ENCODE measurements around the gene MRPL37. TPM values are rescaled to one million over a fixed set of nuclear protein-coding genes. Genes with fewer than 3 reads are reported as not detected.

The MRPL37 gene
- total RNA-seq, 6 experiments from 2014 or later = 56.2 to 108 (median 73.4) TPM

DNA sequence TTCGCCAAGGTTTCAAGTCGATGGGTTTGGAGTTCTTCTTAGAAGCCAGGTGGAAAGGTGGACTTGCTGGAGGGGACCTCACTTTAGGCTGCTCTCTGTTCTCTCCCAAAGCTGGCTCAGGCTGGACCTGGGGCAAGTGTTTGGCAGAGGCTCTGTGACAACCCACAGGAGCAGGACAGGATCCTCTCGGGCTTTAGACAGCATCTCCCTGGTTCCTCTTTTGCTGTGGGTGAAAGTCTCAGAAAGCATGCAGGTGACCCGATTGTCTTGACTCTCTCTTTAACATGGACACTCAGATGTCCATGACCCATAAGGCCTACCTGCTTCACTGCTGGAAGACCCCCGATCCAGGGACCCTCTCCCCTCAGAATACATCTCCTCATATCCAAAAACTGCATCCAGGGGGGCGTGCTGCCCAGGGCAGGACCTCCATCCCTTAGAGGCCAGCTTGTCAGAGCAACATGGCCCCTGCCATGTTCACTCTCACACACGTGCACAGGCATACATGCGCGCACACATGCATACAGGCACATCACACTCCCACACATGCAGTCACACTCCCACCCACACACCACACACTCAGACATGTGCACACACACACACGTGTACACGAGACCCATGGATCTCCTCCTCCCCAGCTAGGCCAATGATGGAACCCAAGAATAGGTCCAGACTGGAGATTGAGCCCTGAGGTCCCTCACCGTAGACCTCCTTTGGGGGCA lies 21.3 kb downstream of the MRPL37 start:
- TF ChIP-seq POLR2A (IDR thresholded peaks at IDR 0.05) = no peak
- TF ChIP-seq, protein P1, sequence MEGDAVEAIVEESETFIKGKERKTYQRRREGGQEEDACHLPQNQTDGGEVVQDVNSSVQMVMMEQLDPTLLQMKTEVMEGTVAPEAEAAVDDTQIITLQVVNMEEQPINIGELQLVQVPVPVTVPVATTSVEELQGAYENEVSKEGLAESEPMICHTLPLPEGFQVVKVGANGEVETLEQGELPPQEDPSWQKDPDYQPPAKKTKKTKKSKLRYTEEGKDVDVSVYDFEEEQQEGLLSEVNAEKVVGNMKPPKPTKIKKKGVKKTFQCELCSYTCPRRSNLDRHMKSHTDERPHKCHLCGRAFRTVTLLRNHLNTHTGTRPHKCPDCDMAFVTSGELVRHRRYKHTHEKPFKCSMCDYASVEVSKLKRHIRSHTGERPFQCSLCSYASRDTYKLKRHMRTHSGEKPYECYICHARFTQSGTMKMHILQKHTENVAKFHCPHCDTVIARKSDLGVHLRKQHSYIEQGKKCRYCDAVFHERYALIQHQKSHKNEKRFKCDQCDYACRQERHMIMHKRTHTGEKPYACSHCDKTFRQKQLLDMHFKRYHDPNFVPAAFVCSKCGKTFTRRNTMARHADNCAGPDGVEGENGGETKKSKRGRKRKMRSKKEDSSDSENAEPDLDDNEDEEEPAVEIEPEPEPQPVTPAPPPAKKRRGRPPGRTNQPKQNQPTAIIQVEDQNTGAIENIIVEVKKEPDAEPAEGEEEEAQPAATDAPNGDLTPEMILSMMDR (IDR thresholded peaks at IDR 0.05) = no peak
- Histone ChIP-seq H3K27ac (no peak overlapping the region), H3K4me1 (peaks cover 0 to 8% (median 2%) of the 10 kb centered on the region in 4 donors), H3K9me3 (no peaks in the 10 kb centered on the region), H3K27me3 (no peaks in the 10 kb centered on the region), H3K4me3 (no peak overlapping the region), H3K36me3 (peaks cover 0 to 25% (median 13%) of the 10 kb centered on the region in 4 donors)
- ATAC-seq (no peak), DNase-seq (no peak)
- intact Hi-C loops (cut with DNase I) = no loop called here
- WGBS (ENCODE audit: insufficient coverage, low coverage, low lambda C conversion rate, missing lambda C conversion rate) = 96% methylated on average over 8 of the region's 12 CpGs

DNA sequence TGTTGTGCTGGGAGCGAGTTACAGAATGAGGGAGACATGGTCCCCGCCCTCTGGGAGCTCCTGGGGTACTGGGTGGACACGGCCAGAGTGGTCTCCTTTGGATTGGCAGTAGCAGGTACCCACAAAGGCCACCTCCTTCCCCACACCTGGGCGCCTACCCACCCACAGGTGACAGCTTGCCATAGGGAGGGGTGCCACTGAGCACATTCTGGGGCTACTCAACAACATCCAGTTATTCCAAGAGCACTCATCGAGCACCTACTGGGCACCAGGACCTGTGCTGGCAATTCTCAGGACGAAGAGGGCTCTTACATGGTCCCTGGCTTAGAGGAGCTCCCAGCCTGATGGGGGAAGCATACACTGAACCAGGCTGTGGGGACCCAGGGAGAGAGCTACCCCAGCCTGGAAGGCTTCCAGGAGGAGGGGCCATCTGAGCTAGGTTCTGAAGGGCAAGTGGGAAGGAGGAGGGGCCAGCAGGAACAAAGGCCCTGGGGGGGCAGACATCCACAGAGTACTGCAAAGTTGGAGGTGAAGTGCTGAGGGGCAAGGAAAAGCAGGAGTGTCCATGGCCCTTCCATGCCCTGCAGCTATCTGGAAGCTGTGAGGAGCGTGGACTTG lies 22.0 kb downstream of the MRPL37 start:
- Histone ChIP-seq H3K27me3 (no peaks in the 10 kb centered on the region), H3K4me3 (no peak overlapping the region), H3K36me3 (peaks cover 0 to 18% (median 9%) of the 10 kb centered on the region in 4 donors), H3K4me1 (peaks cover 0 to 8% (median 2%) of the 10 kb centered on the region in 4 donors), H3K9me3 (no peaks in the 10 kb centered on the region), H3K27ac (no peak overlapping the region)
- ATAC-seq (no peak), DNase-seq (no peak)
- intact Hi-C loops (cut with DNase I) = no loop called here
- TF ChIP-seq, protein P1 (IDR thresholded peaks at IDR 0.05) = no peak
- no peak for TF ChIP-seq POLR2A (IDR thresholded peaks at IDR 0.05)
- no CpG with 5 or more reads among the region's 7 CpGs for WGBS (ENCODE audit: insufficient coverage, low coverage, low lambda C conversion rate, missing lambda C conversion rate)

DNA sequence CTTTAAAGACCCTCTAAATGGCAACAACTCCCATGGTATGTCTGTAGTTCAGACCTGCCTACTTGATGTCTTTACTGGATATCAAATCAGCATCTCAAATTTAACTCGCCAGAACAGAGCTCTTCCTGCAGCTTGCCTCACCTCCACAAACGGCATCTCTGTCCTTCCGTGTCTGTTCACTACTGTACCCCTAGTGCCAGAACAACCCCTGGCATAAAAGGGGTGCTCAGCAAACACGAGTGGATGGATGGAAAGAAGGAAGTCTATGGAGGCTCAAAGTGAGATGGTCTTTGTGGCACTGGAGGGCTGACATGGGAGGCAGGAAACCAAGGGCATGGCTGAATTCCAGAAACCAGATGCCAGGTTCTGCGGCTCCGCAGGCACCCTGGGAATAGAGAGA lies 22.7 kb downstream of the MRPL37 start:
- TF ChIP-seq, protein P1 (IDR thresholded peaks at IDR 0.05) = no peak
- no peak for TF ChIP-seq POLR2A (IDR thresholded peaks at IDR 0.05)
- no peak for DNase-seq
- no peak overlapping the region for H3K27ac ChIP-seq
- no peak overlapping the region for H3K4me3 ChIP-seq
- peaks cover 0 to 11% (median 5%) of the 10 kb centered on the region in 4 donors for H3K36me3 ChIP-seq
- intact Hi-C loops (cut with DNase I) = no loop called here
- ATAC-seq = no peak
- no peaks in the 10 kb centered on the region for H3K9me3 ChIP-seq
- H3K27me3 ChIP-seq = no peaks in the 10 kb centered on the region
- peaks cover 0 to 8% (median 2%) of the 10 kb centered on the region in 4 donors for H3K4me1 ChIP-seq
- WGBS (ENCODE audit: insufficient coverage, low coverage, low lambda C conversion rate, missing lambda C conversion rate) = 91% methylated on average over 4 of the region's 6 CpGs

DNA sequence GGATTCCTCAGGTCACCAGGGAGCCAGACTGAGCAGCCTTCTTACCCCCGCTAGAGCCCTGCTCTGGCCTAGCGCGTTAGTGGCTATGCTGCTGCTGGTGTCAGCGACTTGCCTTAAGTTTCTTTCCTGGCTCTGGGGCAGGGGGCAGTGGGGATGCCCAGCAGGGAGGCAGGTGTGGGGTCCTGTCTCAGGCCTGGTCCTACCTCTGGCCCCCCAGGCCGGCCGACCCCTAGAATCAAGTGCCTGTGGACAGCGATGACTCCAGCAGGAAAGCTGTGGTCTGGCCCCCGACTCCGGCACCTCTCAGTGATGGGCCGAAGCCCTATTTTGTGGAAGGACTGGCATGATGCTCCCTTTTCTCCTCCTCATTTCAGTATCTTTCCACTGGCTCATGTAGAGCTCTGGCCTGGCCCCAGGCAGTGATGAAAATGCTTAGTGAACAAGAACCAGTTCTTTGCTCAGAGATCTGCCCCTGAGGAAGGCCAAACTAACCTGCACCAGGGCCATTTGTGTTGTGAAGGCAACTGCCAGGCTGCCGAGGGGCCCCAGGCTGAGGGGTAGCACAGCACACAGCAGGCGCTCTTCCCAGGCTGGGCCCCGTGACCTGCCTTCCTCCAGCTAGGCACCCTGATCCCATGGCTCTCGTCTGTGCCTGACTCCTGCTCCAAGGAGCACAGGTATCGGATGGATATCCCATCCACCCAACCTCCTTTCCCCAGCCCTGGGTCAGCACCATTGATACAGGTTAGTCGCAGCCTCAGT lies 23.7 kb downstream of the MRPL37 start:
- no peak for ATAC-seq
- peaks cover 0 to 2% (median under 1%) of the 10 kb centered on the region in 4 donors for H3K36me3 ChIP-seq
- TF ChIP-seq POLR2A (IDR thresholded peaks at IDR 0.05) = no peak
- TF ChIP-seq, protein P1 (IDR thresholded peaks at IDR 0.05) = no peak
- intact Hi-C loops (cut with DNase I) = no loop called here
- no peaks in the 10 kb centered on the region for H3K9me3 ChIP-seq
- H3K27me3 ChIP-seq = no peaks in the 10 kb centered on the region
- no peak overlapping the region for H3K27ac ChIP-seq
- 83% methylated on average over 1 of the region's 16 CpGs for WGBS (ENCODE audit: insufficient coverage, low coverage, low lambda C conversion rate, missing lambda C conversion rate)
- H3K4me3 ChIP-seq = no peak overlapping the region
- DNase-seq = no peak
- H3K4me1 ChIP-seq = peaks cover 0 to 8% (median 2%) of the 10 kb centered on the region in 4 donors

Measured in right lobe of liver (tissue), 6 donors.